ENCODE measurements around the gene CFAP157. TPM values are rescaled to one million over a fixed set of nuclear protein-coding genes. Genes with fewer than 3 reads are reported as not detected.

The CFAP157 gene
- total RNA-seq = 1.2 and 1.3 TPM in 2 replicates
- long read RNA-seq, partial matches to known transcripts = 0 of 2 reads
- long read RNA-seq, other reads (novel, unspliced or antisense) = 2 of 2 reads

- Mint-ChIP-seq H3K4me3 (ENCODE audit: low read depth) (no peak within 1 kb of the TSS), H3K36me3 (ENCODE audit: insufficient read depth) (no peaks in the 10 kb centered on the region), H3K4me1 (ENCODE audit: low read depth) (peaks cover 1% of the 10 kb centered on the region), H3K27ac (no peak within 1 kb of the TSS), H3K9me3 (ENCODE audit: low read depth) (no peaks in the 10 kb centered on the region), H3K27me3 (peaks cover 3% of the 10 kb centered on the region)
- no peak for DNase-seq (ENCODE audit: low spot score, unreplicated experiment)
- TF ChIP-seq CTCF (IDR thresholded peaks at IDR 0.05; ENCODE audit: unreplicated experiment) = no peak
Observed at GRCh38 chr9:127706836-127707241, at the start of gene CFAP157. TSS of gene CFAP157 (plus strand) at chr9:127706988. CDS start at chr9:127707032, 44 bp downstream.

GRCh38 chr9:127658428-127658827 lies 48.4 kb upstream of the CFAP157 start:
- Mint-ChIP-seq H3K9me3 (ENCODE audit: low read depth) (no peaks in the 10 kb centered on the region), H3K27me3 (no peaks in the 10 kb centered on the region), H3K27ac (no peak overlapping the region), H3K4me1 (ENCODE audit: low read depth) (peaks cover 9% of the 10 kb centered on the region), H3K36me3 (ENCODE audit: insufficient read depth) (no peaks in the 10 kb centered on the region), H3K4me3 (ENCODE audit: low read depth) (no peak overlapping the region)
- DNase-seq (ENCODE audit: low spot score, unreplicated experiment) = no peak
- no peak for TF ChIP-seq CTCF (IDR thresholded peaks at IDR 0.05; ENCODE audit: unreplicated experiment)

- DNase-seq (ENCODE audit: low spot score, unreplicated experiment) = no peak
- Mint-ChIP-seq H3K27ac (peak overlapping the region; percentile 70), H3K36me3 (ENCODE audit: insufficient read depth) (peaks cover 1% of the 10 kb centered on the region), H3K4me1 (ENCODE audit: low read depth) (peaks cover 10% of the 10 kb centered on the region), H3K4me3 (ENCODE audit: low read depth) (no peak overlapping the region), H3K27me3 (no peaks in the 10 kb centered on the region), H3K9me3 (ENCODE audit: low read depth) (no peaks in the 10 kb centered on the region)
- TF ChIP-seq CTCF (IDR thresholded peaks at IDR 0.05; ENCODE audit: unreplicated experiment) = no peak
Observed at GRCh38 chr9:127660886-127661741, 45.7 kb upstream of the CFAP157 start.

GRCh38 chr9:127662617-127663016 lies 44.2 kb upstream of the CFAP157 start:
- Mint-ChIP-seq H3K27me3 (no peaks in the 10 kb centered on the region), H3K4me3 (ENCODE audit: low read depth) (no peak overlapping the region), H3K4me1 (ENCODE audit: low read depth) (peaks cover 10% of the 10 kb centered on the region), H3K36me3 (ENCODE audit: insufficient read depth) (peaks cover 1% of the 10 kb centered on the region), H3K9me3 (ENCODE audit: low read depth) (no peaks in the 10 kb centered on the region), H3K27ac (no peak overlapping the region)
- no peak for TF ChIP-seq CTCF (IDR thresholded peaks at IDR 0.05; ENCODE audit: unreplicated experiment)
- no peak for DNase-seq (ENCODE audit: low spot score, unreplicated experiment)

GRCh38 chr9:127664324-127664677 lies 42.5 kb upstream of the CFAP157 start:
- no peak overlapping the region for H3K27ac Mint-ChIP-seq
- peaks cover 1% of the 10 kb centered on the region for H3K36me3 Mint-ChIP-seq (ENCODE audit: insufficient read depth)
- no peaks in the 10 kb centered on the region for H3K27me3 Mint-ChIP-seq
- TF ChIP-seq CTCF (IDR thresholded peaks at IDR 0.05; ENCODE audit: unreplicated experiment) = no peak
- DNase-seq (ENCODE audit: low spot score, unreplicated experiment) = no peak
- peaks cover 10% of the 10 kb centered on the region for H3K4me1 Mint-ChIP-seq (ENCODE audit: low read depth)
- no peak overlapping the region for H3K4me3 Mint-ChIP-seq (ENCODE audit: low read depth)
- H3K9me3 Mint-ChIP-seq (ENCODE audit: low read depth) = no peaks in the 10 kb centered on the region

All from progenitor cell of endocrine pancreas (in vitro differentiated cells).